Smooth muscle cell of the brain vasculature (primary cell): ENCODE measurements around the gene ORC4.

Experiments
- DNase-seq: peaks from one replicate; pipeline ENCODE4 v3.0.0-alpha.2; 2012; ENCODE audit warnings: low read depth, low spot score

Gene ORC4

GRCh38 chr2:147934881-147935620 is 85.5 kb downstream of the ORC4 start:
- no peak for DNase-seq

- DNase-seq: no peak
Measured at GRCh38 chr2:147933931-147934330, 86.6 kb downstream of the ORC4 start.

- no peak for DNase-seq
Measured at GRCh38 chr2:147927053-147927588, 93.4 kb downstream of the ORC4 start.

GRCh38 chr2:147925886-147926285 is 94.7 kb downstream of the ORC4 start:
- DNase-seq: no peak

GRCh38 chr2:147924647-147925046 is 95.9 kb downstream of the ORC4 start:
- no peak for DNase-seq

- DNase-seq: no peak
Measured at GRCh38 chr2:147923846-147924245, 96.7 kb downstream of the ORC4 start.

- DNase-seq: no peak
Measured at GRCh38 chr2:147917161-147917560, 103.4 kb downstream of the ORC4 start.

- no peak for DNase-seq
Measured at GRCh38 chr2:147916723-147917122, 103.8 kb downstream of the ORC4 start.

GRCh38 chr2:147916067-147916466 is 104.5 kb downstream of the ORC4 start:
- no peak for DNase-seq

- no peak for DNase-seq
Measured at GRCh38 chr2:147913701-147914480, 106.6 kb downstream of the ORC4 start.

- DNase-seq: peak; percentile 43
Measured at GRCh38 chr2:147910990-147911473, 109.5 kb downstream of the ORC4 start.

- DNase-seq: no peak
Measured at GRCh38 chr2:147909178-147909577, 111.4 kb downstream of the ORC4 start.

- no peak for DNase-seq
Measured at GRCh38 chr2:147904051-147904450, 116.5 kb downstream of the ORC4 start.

GRCh38 chr2:147888680-147889079 is 131.9 kb downstream of the ORC4 start:
- no peak for DNase-seq

GRCh38 chr2:147886136-147886535 is 134.4 kb downstream of the ORC4 start:
- DNase-seq: no peak

GRCh38 chr2:147884830-147885229 is 135.7 kb downstream of the ORC4 start:
- no peak for DNase-seq

GRCh38 chr2:147882631-147883030 is 137.9 kb downstream of the ORC4 start:
- DNase-seq: no peak
